GM19043 (cell line): ENCODE data around the gene EXOSC1.
"Not testable (repeated sequence)": the region's sequence is repeated elsewhere in the genome, so short reads cannot be mapped to it uniquely, and the experiment has no call there.

ENCODE experiments used
- ATAC-seq: cut with Tn5 transposase; IDR thresholded peaks from one replicate; pipeline ENCODE4 v1.9.1; 2021; ENCODE audit warnings: low read depth; ENCODE audit not compliant: unreplicated experiment

Gene EXOSC1

DNA sequence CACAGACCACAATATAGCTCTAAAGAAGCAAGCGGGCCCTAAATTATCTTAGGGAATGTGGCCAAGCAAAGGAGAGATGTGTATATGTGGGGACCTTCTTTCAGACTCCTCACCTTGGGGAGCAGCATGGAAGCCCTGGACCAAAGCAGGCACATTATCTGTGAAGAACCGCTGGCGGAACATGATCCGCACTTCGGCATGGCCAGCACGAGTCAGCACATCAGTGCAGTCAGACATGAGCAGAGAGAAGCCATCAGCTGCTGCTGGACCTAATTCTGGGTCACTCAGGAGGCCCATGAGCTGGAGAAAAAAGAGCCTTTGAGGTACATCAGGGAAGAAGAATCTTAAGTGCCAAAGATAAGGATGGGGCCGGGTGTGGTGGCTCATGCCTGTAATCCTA lies 14.1 kb upstream of the EXOSC1 start:
- no peak for ATAC-seq

DNA sequence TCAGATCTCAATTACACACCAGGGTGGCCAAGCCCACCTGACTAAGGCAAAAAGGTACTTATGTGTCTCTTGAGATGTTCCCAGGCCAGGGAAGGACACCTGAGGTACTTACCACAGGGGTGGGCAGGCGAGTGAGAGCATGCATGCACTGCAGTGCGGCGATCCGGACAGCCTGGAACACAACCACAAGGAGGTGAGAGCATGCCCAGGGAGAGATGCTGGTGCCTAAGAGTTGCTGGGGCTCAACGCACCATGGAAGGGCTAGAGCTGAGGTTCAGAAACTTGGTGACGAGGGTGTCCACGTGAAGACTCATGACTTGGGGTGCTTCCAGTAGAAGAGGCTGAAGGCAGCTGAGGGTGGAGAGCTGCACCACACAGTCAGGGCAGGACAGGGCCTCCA lies 13.3 kb upstream of the EXOSC1 start:
- no peak for ATAC-seq

DNA sequence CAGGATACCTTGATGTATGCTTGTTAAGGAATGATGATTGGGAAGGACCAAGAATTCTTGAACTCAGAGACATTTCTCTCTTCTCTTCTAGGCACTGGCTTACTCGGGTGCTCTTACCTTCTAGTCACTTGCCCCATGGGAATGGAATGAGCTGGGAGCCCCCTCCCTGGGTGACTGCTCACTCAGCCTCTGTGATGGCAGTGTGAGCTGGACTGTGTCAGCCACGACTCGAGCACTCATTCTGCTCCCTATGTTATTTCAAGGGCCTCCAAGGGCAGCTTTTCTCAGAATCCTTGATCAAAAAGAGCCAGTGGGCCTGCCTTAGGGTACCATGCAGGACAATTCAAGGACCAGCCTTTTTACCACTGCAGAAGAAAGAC lies 10.9 kb upstream of the EXOSC1 start:
- no peak for ATAC-seq

DNA sequence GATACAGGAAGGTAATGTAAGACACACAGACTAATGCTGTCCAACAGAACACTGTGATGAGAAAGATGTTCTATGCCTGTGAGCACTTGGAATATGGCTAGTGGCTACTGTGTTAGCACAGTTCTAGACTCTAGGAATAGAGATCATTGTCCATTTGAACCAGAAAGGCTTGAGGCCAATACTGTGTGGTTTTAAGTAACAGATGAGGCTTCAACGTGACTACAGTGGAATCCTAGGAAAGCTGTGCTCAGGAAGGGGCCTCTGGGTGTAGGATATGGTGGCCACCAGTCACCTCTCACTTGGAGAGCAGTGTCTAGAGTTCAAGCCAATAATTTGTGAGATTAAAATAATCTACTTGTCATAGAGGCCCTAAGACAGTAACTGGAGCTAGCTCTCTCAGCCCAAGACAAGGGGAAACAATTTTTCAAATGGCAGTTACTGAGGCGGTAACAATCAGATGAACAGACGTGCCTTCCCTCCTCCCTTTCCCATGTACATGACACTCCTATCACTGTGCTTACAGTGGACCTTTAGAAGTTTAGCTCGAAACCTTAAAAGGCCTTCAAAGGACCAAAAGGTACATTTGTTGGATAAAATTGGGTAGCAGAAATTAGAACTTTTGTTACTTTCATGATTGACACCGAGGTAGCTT lies 10.4 kb upstream of the EXOSC1 start:
- no peak for ATAC-seq

DNA sequence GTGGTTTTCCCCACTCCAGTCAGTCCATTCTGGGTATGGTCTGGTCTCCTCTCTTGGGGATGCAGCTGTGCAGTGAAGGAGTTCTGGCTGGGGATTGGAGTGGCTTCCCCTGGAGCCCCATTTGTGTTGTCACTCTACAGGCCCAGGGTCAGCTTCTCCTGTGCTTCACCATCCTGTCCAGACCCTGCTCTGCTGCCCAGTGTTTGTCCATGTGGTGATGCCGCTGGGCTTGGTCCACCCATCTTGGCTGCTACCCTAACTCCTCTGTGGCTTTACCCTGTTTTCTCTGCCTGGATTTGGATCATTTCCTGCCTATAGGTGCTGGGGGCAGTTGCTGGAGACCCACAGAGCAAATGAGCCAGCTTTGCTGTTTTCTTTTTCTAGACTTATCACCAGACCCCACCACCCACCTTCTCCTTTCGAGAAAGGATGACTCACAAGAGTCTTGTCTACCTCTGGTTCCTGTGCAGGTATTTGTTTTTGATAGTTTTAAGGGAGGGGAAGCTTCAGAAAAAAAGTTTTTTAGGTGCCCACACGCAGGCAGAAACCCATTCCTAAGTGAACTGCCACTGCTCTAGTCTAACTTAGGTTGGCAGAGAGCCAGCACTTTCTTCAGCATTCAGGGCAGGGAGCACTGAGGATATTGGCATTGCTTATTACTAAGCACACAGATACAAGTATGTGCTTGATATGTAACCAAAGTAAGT lies 8.7 kb upstream of the EXOSC1 start:
- ATAC-seq: no peak

DNA sequence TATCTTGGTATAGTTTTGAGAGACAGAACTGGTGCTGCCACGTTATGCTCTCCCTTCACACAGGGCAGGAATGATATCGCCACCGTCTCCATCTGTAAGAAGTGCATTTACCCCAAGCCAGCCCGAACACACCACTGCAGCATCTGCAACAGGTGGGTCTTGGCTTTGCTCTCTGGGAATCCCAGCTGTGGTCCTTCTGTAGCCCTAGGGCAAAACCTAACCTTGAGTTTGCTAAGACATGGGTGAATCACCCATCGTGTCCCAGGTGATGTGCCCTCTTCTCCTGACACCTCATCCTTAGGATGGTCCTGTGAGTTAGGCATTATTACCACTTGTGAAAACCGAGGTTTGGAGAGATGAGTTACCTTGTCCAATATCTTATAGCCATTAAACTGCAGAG lies 6.5 kb upstream of the EXOSC1 start:
- ATAC-seq: no peak

DNA sequence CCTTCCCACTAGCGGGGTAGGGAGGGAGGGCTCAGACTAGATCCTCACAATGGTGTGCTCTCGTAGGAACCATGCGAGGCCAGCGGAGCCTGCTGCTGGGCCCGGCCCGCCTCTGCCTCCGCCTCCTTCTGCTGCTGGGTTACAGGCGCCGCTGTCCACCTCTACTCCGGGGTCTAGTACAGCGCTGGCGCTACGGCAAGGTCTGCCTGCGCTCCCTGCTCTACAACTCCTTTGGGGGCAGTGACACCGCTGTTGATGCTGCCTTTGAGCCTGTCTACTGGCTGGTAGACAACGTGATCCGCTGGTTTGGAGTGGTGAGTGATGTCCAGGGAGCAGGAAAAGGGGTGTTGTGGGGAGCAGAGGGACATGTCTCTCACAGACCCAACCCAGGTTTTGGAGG lies 5.8 kb upstream of the EXOSC1 start:
- ATAC-seq: no peak

DNA sequence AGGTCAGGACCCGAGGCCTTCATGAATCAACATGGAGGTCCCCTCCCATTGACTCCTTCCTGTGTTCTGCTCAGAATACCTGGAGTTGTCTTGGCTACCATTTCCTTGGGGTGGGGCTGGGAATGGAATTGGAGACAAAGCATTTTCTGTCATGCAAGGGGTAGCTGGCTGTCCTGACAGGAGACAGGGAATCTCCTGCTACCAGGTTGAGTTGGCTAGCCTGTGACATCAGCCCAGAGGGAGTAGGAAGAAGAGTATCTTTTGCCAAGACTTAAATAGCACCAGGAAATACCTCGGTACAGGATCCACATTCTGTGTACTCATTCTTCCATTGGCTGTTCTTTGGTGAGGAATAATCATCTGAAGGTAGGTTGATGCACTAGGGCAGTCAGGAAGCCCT lies 5.0 kb upstream of the EXOSC1 start:
- no peak for ATAC-seq

DNA sequence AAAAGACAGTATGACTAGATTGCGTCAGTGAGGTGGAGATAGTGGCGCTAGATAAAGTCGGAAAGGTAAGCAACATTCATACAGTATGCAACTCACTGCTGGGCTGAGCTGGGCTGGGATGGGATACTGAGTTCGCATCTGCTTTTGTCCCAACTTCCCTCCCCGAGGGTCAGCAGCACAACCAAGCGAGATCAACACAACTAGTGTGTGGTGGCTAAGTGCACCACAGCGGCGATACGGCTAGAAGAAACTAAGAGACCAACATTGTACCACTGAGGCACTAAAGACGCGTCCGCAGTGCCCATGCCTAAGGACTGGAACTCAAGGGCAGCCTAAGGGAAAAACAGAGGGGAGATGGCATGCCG lies 467 bp downstream of the EXOSC1 start:
- no peak for ATAC-seq

DNA sequence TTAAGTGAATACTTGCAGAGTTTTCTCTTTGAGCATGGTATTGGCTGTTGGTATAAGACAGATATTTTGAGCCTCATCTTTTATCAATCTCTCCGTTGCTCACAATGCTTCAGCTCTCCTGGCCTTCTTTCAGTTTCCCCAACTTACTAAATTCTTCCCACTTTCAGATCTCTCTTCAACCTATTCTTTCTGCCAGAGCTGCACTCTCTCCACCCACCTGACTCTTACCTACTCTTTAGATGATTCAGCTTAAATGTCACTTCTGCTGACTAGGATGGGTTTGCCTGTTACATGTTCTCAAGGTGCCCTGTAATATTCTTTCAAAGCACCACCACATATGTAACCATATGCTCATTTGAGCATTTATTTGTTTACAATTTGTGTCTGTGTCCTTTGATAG lies 1.6 kb downstream of the EXOSC1 start:
- no peak for ATAC-seq

DNA sequence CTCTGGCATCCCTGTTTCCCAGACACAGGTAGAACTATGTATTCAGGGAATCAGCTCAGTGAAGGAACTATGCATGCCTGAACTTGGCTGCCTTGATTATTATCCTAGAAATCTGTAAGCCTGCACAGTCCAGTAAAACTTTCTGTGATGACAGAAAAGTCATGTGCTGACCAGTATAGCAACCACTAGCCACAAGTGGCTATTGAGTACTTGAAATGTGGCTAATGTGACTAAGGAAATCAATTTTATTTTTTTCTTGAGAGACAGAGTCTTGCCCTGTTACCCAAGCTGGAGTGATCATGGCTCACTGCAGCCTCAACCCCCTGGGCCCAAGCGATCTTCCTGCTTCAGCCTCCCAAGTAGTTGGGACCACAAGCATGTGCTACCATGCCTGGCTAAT lies 3.5 kb downstream of the EXOSC1 start:
- ATAC-seq: no peak

DNA sequence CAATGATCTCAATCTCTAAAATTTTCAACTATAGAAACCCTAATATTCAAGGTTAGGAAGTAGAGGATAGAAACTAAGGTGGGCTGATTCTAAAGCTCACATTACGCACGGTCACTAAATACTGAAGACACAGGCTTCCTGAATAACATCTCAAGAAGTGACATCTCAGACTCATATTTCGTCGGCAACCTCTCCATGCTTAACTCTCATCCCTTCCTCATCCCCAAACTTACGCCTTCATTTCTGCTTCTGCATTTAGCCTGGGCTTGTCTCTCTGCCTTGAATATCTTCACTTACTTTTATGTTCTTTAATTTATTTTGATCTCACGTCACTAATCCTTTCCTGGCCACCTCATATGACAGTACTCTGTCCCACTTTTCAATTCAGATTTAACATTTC lies 10.6 kb downstream of the EXOSC1 start:
- ATAC-seq: no peak

DNA sequence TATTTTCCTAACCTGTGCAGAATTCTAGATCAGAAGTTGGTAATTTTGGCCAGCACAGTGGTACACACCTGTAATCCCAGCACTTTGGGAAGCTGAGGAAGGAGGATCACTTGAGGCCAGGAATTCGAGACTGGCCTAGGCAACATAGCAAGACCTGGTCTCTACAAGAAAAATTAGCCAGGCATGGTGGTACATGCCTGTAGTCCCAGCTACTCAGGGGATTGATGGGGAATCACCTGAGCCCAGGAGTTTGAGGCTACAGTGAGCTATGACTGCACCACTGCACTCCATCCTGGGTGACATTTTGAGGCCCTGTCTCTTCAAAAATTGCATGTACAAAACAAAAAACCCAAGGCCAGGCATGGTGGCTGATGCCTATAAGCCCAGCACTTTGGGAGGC lies 11.2 kb downstream of the EXOSC1 start:
- ATAC-seq: no peak

DNA sequence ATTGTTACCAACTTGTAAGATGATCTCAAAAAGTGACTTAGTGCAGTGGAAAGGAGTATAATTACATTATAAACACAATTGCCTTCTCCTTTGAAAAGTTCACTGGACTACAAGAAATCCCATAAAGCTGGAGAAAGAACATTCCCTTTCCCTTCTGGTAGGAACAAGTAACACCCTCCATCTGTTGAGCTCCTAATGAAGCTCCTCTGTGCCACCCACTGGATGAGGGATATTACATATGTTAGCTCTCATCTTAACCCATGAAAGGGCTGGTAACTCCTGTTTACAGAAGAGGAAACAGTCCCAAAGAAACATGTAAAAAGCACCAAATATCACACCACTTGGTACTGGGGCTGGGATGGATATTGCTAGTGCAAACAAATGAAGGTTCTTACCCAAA lies 11.8 kb downstream of the EXOSC1 start:
- no peak for ATAC-seq

DNA sequence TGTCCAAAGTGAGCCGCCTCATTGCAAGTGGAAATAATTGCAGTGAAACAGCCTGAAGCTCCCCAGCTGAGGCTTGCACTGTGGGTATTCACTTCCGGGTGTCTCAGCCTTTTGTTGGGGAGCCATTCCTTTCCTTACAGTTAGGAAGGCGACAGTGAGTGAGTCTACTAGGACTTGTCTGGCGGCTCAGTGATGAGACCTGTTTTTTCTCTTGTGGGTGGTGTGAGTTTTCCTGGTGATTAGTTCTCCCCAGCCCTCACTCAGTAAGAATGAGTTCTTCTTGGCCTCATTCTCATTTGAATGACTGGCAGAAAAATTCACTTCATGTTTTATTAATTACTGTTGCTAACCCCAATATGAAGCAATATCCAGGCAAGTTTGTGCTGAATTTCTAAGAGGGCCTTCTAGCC lies 17.2 kb downstream of the EXOSC1 start:
- ATAC-seq: no peak

DNA sequence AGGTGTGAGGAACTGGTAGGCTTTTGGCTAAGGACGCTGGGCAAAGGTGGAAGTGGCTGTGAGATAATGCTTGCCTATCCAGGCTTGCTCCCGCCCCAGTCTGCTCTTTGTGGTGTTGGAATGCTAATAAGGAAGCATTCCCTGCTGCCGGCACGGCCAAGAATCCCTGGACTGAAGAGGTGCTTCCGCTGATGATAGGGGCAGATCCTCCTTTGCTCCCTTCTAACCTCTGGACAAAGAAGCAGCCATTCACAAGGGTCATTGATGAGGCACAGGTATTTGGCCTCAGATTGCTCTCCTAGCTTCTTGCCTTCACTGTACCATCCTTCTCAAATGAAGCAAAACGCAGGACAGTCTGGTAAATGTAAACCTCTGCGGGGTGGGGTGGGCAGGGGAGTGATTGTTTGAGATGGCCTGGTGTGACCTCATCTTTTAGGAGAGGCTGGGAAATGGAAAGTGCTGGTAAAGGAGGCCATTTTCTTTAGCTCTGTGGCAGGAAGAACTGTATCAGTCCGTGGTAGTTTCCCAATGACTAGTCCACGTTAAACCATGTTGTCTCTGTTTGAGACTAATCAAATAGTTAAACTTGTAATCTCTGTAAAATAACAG lies 18.1 kb downstream of the EXOSC1 start:
- ATAC-seq: no peak

DNA sequence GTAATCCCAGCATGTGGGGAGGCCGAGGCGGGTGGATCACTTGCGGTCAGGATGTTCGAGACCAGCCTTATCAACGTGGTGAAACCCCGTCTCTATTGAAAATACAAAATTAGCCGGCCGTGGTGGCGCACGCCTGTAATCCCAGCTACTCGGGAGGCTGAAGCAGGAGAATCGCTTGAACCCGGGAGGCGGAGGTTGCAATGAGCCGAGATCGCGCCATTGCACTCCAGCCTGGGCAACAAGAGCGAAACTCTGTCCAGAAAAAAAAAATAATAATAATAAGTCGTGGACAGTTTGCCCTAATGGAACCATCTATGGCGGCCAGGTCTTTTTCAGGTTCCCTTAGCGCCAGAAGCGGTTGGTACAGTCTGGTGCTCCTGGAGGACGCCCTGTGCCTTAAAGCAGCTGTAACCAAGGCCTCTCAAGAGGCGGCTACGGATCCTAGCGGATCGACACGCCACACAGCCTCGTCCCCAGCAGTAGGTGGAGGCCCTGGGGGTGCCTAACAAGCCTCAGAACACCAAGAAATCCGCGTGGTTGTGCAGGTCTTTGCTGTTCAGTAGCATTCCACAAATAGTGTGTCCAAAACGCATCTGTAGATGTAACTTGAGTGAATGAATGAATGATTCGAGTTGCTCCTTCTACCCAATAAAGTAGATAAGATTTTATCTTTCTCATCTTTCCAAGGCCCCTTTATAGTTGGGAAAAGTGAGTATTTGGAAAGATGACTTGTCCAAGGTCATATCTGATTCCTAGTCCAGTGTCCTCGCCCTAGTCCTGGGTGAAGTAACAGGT lies 18.8 kb downstream of the EXOSC1 start:
- no peak for ATAC-seq

DNA sequence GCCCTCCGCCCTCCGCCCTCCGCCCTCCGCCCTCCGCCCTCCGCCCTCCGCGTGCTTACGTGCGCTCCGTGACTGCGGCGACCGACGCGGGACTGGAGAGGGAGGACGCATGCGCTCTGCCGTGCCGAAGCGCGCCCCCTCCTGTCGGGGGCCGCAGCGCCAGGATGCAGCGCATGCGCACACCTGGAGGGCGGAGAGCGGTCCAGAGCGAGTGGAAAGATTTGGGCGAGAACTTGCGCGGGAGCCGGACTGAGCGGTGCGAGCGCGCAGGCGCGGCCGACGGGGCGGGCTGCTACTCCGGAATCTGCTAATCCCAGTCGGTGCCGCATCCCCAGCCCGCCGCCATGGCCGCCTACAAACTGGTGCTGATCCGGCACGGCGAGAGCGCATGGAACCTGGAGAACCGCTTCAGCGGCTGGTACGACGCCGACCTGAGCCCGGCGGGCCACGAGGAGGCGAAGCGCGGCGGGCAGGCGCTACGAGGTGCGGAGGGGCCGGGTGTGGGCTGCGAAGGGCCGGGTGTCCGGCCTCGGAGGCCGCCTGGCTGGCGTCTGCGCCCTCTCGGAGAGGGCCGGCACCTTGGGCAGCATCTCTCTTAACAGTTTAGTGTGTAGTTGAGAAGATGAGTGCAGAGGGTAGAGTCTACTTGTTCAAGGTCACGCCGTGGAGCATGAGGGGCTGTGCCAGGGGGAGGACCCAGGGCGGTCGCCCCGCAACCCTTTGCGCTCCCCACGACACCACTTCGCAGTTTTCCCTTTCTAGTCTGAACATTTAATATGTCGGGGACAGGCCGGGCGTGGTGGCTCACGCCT lies 19.6 kb downstream of the EXOSC1 start, which contains the start of gene PGAM1:
TSS of gene PGAM1 (plus strand) at position 228 of the 812 bp plus-strand sequence. CDS start at position 345, 117 bp downstream.
- peak; percentile 75 for ATAC-seq

DNA sequence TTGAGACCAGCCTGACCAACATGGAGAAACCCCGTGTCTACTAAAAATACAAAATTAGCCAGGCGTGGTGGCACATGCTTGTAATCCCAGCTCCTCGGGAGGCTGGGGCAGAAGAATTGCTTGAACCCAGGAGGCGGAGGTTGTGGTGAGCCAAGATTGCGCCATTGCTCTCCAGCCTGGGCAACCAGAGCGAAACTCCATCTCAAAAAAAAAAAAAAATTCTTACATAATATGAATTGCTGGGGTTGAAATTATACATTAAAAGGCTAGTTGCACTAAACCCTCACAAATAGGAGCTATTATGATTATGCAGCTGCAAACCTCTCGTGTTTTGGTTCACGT lies 22.1 kb downstream of the EXOSC1 start:
- ATAC-seq: not testable (repeated sequence)

DNA sequence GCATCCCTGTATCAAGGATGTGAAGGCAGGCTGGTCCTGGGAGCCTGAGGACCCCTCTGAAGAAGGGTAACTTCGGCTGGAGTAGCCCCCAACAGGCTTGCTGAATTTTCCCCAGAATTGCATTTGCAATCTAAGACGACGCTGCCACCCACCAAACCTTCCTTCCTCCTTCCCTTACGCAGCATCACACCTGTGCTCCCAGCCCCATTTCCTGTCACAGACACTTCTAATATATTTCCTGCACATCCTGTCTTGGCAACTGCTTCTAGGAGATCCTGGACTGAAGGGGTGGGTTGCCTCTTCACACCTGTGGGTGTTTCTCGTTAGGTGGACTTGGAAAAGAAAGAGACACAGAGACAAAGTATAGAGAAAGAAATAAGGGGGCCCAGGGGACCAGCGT lies 29.2 kb downstream of the EXOSC1 start:
- no peak for ATAC-seq

DNA sequence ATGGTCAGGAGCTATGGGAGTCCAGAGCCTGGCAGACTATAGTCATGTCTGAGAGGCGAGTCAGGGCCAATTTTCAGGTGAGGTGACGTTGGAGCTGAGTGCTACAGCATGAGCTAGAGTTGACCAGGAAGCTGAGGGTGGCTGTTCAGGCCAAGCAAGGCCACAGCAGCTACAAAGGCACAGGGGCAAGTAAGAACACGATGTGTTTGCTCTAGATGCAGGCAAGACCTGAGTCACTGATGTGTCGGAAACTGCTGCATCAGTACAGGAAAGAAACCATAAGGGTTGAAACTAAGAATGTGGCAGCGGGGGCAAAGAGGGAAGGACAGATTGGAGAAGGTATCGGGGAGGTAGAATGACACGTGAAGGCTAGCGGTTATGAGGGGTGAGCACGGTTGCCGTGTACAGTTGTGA lies 32.9 kb downstream of the EXOSC1 start:
- no peak for ATAC-seq
